Bladder microvascular endothelial cell (primary cell): ENCODE data around the gene CCDC70. TPM values are rescaled to one million over a fixed set of nuclear protein-coding genes. Genes with fewer than 3 reads are reported as not detected.

ENCODE experiments used
- total RNA-seq: library from RNA; depleted of rRNA; stranded (reverse); fragments of >200 nt; gene quantifications from 2 replicates; pipeline ENCODE4 v1.2.3, GENCODE V29; 2014

The CCDC70 gene
- not detected in 2 replicates for total RNA-seq

DNA sequence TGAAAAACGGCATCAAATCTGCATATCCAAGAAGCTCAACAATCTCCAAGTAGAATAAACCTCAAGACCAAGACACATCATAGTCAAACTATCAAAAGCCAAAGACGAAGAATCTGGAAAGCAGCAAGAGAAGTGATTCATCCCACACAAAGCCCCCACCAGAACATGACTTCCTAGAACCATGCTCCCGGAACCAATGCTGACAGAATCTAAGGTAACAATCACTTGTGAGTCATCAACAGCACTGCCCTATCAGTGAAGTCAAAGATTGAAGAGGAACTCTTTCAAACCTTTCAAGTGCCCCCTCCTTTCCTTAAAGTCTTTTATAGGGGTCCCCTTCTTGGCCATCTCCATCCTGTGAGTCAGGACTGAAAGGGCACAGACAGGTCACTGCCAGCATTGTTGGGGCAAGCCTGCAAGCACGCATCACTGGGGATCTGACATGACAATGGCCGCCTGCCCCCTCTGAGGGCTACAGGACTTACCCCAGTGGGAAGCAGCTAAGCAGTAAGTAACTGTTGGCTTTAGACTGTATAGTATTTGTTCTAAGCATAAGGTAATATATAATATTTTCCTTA, at the start of gene CCDC70:
CCDC70 (plus strand) TSS at position 247 of the 578 bp plus-strand sequence. CDS start 3,443 bp downstream, outside the sequence.

GRCh38 chr13:51844862-51845573, 16.8 kb upstream of the CCDC70 start, which contains the start of gene TMEM272:
TSS of gene TMEM272 (minus strand) at chr13:51845177. CDS start at chr13:51838530, 6,647 bp downstream.

Other genes starting within 250 kb of the CCDC70 start
- 5.3 and 5.9 TPM in 2 replicates for gene DHRS12, start 57.8 kb upstream of the CCDC70 start, total RNA-seq
- gene TMEM272, start 16.8 kb upstream of the CCDC70 start, total RNA-seq: not detected in 2 replicates
- 7.0 and 13.2 TPM in 2 replicates for gene ATP7B, start 149.5 kb downstream of the CCDC70 start, total RNA-seq
- gene ALG11, start 150.4 kb downstream of the CCDC70 start, total RNA-seq: 7.4 and 22.5 TPM in 2 replicates
- 6.8 and 17.4 TPM in 2 replicates for gene UTP14C, start 162.7 kb downstream of the CCDC70 start, total RNA-seq